GM23338 (cell line): Measurements from ENCODE around the gene CYB5A. TPM values are rescaled to one million over a fixed set of nuclear protein-coding genes. Genes with fewer than 3 reads are reported as not detected.

Experiments
- ATAC-seq: fragments of 200-7000 bp; cut with Tn5 transposase; 3 replicates; pipeline ENCODE4 v1.9.1; 2020
- DNase-seq: peaks from one replicate; pipeline ENCODE4 v3.0.0-alpha.2; 2015; ENCODE audit warnings: low spot score
- H2AFZ ChIP-seq: fragments of 200-600 bp; sonication (generic); 2 replicates; pipeline ENCODE4 v1.8.0; 2016; ENCODE audit warnings: antibody characterized with exemption, mild to moderate bottlenecking, moderate library complexity
- H3F3A ChIP-seq: fragments of 200-600 bp; sonication (generic); replicated peaks from 2 replicates; pipeline ENCODE4 v1.8.0; 2017; ENCODE audit warnings: antibody characterized with exemption, mixed run types, low read depth
- H3K27ac ChIP-seq: fragments of 200-600 bp; sonication (generic); 2 replicates; pipeline ENCODE4 v1.6.1; 2016; ENCODE audit warnings: low read depth
- H3K27me3 ChIP-seq: fragments of 200-600 bp; sonication (generic); 2 replicates; pipeline ENCODE4 v1.8.0; 2016; ENCODE audit warnings: mild to moderate bottlenecking, mixed run types, moderate library complexity; ENCODE audit not compliant: insufficient read depth
- H3K36me3 ChIP-seq: fragments of 200-600 bp; sonication (generic); 2 replicates; pipeline ENCODE4 v1.8.0; 2016; ENCODE audit warnings: mild to moderate bottlenecking; ENCODE audit not compliant: insufficient read depth
- H3K4me1 ChIP-seq: fragments of 200-600 bp; sonication (generic); 2 replicates; pipeline ENCODE4 v1.8.0; 2016; ENCODE audit warnings: mild to moderate bottlenecking, moderate library complexity; ENCODE audit not compliant: insufficient read depth
- H3K4me2 ChIP-seq: fragments of 200-600 bp; sonication (generic); 2 replicates; pipeline ENCODE4 v1.7.1; 2017; ENCODE audit warnings: mixed run types
- H3K4me3 ChIP-seq: fragments of 200-600 bp; sonication (generic); 2 replicates; pipeline ENCODE4 v1.6.1; 2016; ENCODE audit warnings: mixed run types
- H3K79me2 ChIP-seq: fragments of 200-600 bp; sonication (generic); replicated peaks from 2 replicates; pipeline ENCODE4 v1.8.0; 2017; ENCODE audit warnings: mild to moderate bottlenecking; ENCODE audit not compliant: insufficient read depth
- H3K9me2 ChIP-seq: fragments of 200-600 bp; sonication (generic); 2 replicates; pipeline ENCODE4 v1.8.0; 2017; ENCODE audit not compliant: insufficient read depth
- H4K20me1 ChIP-seq: fragments of 200-600 bp; sonication (generic); replicated peaks from 2 replicates; pipeline ENCODE4 v1.8.0; 2017; ENCODE audit warnings: mild to moderate bottlenecking; ENCODE audit not compliant: insufficient read depth
- H3K27ac Mint-ChIP-seq: 2 replicates; pipeline ENCODE4 v1.8.0; 2020; ENCODE audit warnings: inconsistent platforms, mild to moderate bottlenecking, moderate library complexity, mixed read lengths
- H3K27me3 Mint-ChIP-seq: 3 replicates; pipeline ENCODE4 v1.8.0; 2022; ENCODE audit warnings: low read depth, mild to moderate bottlenecking, moderate library complexity, mixed read lengths, inconsistent platforms; ENCODE audit not compliant: insufficient read depth, poor library complexity
- H3K36me3 Mint-ChIP-seq: 3 replicates; pipeline ENCODE4 v1.8.0; 2021; ENCODE audit warnings: low read depth, mild to moderate bottlenecking, inconsistent platforms, moderate library complexity, mixed read lengths
- H3K4me1 Mint-ChIP-seq: 3 replicates; pipeline ENCODE4 v1.8.0; 2020; ENCODE audit warnings: mild to moderate bottlenecking, inconsistent platforms, mixed read lengths
- H3K4me3 Mint-ChIP-seq: 3 replicates; pipeline ENCODE4 v1.8.0; 2021; ENCODE audit warnings: moderate library complexity, mild to moderate bottlenecking, inconsistent platforms, mixed read lengths
- H3K9me3 Mint-ChIP-seq: 3 replicates; pipeline ENCODE4 v1.8.0; 2020; ENCODE audit warnings: moderate library complexity, mild to moderate bottlenecking, inconsistent platforms, mixed read lengths
- CREB1 ChIP-seq: fragments of 250-450 bp; sonication (Bioruptor Pico); IDR thresholded peaks from 2 replicates; pipeline ENCODE4 v1.5.0; 2020; ENCODE audit warnings: low read depth, mild to moderate bottlenecking, moderate library complexity
- EZH2phosphoT487 ChIP-seq: fragments of 200-600 bp; sonication (generic); IDR thresholded peaks from one replicate; pipeline ENCODE4 v1.8.1; 2018; ENCODE audit warnings: antibody characterized with exemption; ENCODE audit not compliant: unreplicated experiment
- JUNB ChIP-seq: IDR thresholded peaks from one replicate; pipeline ENCODE4 v1.6.1; 2016; ENCODE audit warnings: antibody characterized with exemption; ENCODE audit not compliant: unreplicated experiment
- NANOG ChIP-seq: IDR thresholded peaks from 2 replicates; pipeline ENCODE4 v1.6.1; 2016; ENCODE audit warnings: antibody characterized with exemption, borderline replicate concordance
- POLR2AphosphoS5 ChIP-seq: IDR thresholded peaks from 2 replicates; pipeline ENCODE4 v1.6.1; 2016; ENCODE audit warnings: antibody characterized with exemption, low read depth
- ZNF114 ChIP-seq: fragments of 250-450 bp; sonication (Bioruptor Pico); IDR thresholded peaks from 2 replicates; pipeline ENCODE4 v1.5.0; 2020; ENCODE audit warnings: mild to moderate bottlenecking, moderate library complexity
- long read RNA-seq: library from polyadenylated mRNA; unstranded; transcript quantifications from one replicate; pipeline ENCODE4 v2.0.0, GENCODE V29; 2020; ENCODE audit not compliant: unreplicated experiment
- polyA plus RNA-seq: library from polyadenylated mRNA; unstranded; fragments of >200 nt; fragmentation: Nextera tagmentation; extraction: Ambion mirVana; gene quantifications from 2 replicates; pipeline ENCODE4 v1.2.1, GENCODE V29; 2016
- total RNA-seq: library from RNA; depleted of rRNA; stranded (reverse); fragments of >200 nt; shearing (Covaris generic); gene quantifications from 2 replicates; pipeline ENCODE4 v1.2.3, GENCODE V29; 2014; rRNA removed
- TF ChIP-seq, protein P1 (sequence below), 2 experiments: fragments of 200-600 bp in 1 of 2; sonication (generic) in 1 of 2; conservative IDR thresholded peaks; 2 replicates each; pipeline versions ENCODE4 v1.5.1 to v1.6.1; 2016 to 2017; ENCODE audit warnings: antibody characterized with exemption in 2 of 2, low read depth in 2 of 2, mild to moderate bottlenecking in 2 of 2, moderate library complexity in 1 of 2
- TF ChIP-seq, protein P2 (sequence below): fragments of 250-450 bp; sonication (Bioruptor Pico); IDR thresholded peaks from 2 replicates; pipeline ENCODE4 v1.5.0; 2020; ENCODE audit warnings: mild to moderate bottlenecking, moderate library complexity

Gene CYB5A
- total RNA-seq (122 and 136 TPM in 2 replicates), polyA plus RNA-seq (274 and 283 TPM in 2 replicates)
- long read RNA-seq, transcript CYB5A-202 (5 exons, 3,283 nt) = major isoform, 102 of 117 reads
- long read RNA-seq, partial matches to known transcripts = 1 of 117 reads
- long read RNA-seq, other reads (novel, unspliced or antisense) = 14 of 117 reads

DNA sequence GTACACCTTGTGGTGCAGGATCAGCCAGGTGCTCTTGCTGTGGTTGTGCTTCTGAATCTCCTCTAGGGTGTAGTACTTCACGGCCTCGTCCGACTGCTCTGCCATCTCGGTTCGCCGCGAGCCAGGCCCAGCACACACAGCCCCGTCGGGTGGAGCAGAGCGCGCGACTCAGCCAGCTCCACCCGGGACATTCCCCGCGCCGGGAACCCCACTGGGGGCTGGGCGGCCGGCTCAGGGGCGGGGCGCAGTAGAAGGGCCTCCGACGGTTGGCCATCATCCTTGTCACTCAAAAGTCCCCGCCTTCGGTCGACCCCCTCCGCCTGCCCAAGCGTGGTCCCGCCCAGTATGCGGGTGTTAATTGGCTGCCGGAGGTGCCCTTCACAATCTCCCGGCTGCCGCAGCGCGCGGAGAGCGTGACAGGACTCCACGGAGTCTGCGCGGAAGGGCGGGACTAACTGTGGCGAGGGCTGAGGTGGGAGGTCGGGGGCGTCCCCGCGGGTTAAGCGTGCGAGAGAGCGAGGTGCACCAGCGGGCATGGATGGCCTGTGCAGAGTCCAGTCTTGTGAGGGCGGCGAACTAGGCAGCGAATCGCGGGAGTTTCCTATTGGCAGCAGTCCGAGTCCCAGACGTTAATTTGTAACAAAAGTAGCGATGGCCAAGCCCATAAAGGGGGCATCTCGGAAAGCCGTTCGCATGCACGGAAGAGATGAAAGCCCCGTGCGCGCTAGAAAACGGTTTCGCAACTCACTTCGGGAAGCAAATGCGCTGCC is at the start of gene CYB5A:
CYB5A (minus strand) TSS at position 193 of the 770 bp plus-strand sequence; CDS start at position 105, 88 bp downstream.
- Histone ChIP-seq H3K4me1 (peaks cover 24% of the 10 kb centered on the region), H4K20me1 (no peaks in the 10 kb centered on the region), H3K4me2 (peak within 1 kb of the TSS; percentile 83), H3F3A (0 out of 2 replicates have a peak, but pooled peaks cover 3% of the 10 kb centered on the region), H3K27me3 (no peaks in the 10 kb centered on the region), H3K27ac (0 out of 2 replicates have a peak within 1 kb of the TSS, but pooled peaks have one; percentile 5), H2AFZ (peak within 1 kb of the TSS; percentile 97), H3K36me3 (no peaks in the 10 kb centered on the region; the same call in 1 of the 2 replicates), H3K4me3 (peak within 1 kb of the TSS; percentile 96), H3K79me2 (peaks cover 40% of the 10 kb centered on the region), H3K9me2 (peaks cover 8% of the 10 kb centered on the region; the same call in 1 of the 2 replicates)
- Mint-ChIP-seq H3K27me3 (no peaks in the 10 kb centered on the region), H3K4me1 (peaks cover 30% of the 10 kb centered on the region), H3K9me3 (no peaks in the 10 kb centered on the region), H3K4me3 (peak within 1 kb of the TSS; percentile 94), H3K36me3 (peaks cover 8% of the 10 kb centered on the region; the same call in 1 of the 3 replicates), H3K27ac (peak within 1 kb of the TSS; percentile 93)
- TF ChIP-seq CREB1 (CRISPR knock-in tag) (peak; percentile 68), POLR2AphosphoS5 (peak; percentile 88), JUNB (no peak), NANOG (no peak)
- DNase-seq (peak; percentile 94), ATAC-seq (peak; percentile 88)

DNA sequence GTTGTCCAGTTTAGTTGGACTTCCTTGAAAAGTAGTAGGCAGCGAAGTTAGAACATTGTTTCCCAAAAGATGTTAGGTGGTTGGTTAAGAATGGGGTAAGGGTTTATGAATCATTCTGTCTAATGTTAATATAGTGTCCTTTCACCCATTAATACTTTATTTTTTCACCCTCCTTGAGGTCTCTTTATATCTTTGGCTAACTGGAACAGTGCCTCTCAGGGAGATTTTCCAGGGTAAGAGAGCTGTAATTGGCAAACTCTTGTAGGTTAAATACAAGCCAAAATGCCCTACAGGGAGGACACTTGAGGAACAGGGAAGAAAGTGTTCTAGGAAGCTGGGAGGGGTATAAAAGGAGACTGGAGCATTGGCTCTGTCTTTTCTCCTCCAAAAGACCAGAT is 46.1 kb upstream of the CYB5A start:
- no peaks in the 10 kb centered on the region for H3K9me2 ChIP-seq
- no peak overlapping the region for H3K27ac ChIP-seq
- peak overlapping the region; percentile 28; the same call in 1 of the 2 replicates for H2AFZ ChIP-seq
- no peak overlapping the region for H3K4me3 ChIP-seq
- Mint-ChIP-seq H3K36me3 (no peaks in the 10 kb centered on the region), H3K4me1 (peaks cover 17% of the 10 kb centered on the region; the same call in 2 of the 3 replicates), H3K4me3 (no peak overlapping the region), H3K9me3 (no peaks in the 10 kb centered on the region), H3K27ac (no peak overlapping the region), H3K27me3 (peaks cover 1% of the 10 kb centered on the region)
- ATAC-seq (no peak), DNase-seq (no peak)
- H3K27me3 ChIP-seq = no peaks in the 10 kb centered on the region
- no peaks in the 10 kb centered on the region for H3K36me3 ChIP-seq
- no peaks in the 10 kb centered on the region for H3K4me1 ChIP-seq
- no peaks in the 10 kb centered on the region for H3F3A ChIP-seq
- no peak overlapping the region for H3K4me2 ChIP-seq
- no peaks in the 10 kb centered on the region for H4K20me1 ChIP-seq
- no peaks in the 10 kb centered on the region for H3K79me2 ChIP-seq
- TF ChIP-seq, protein P1, sequence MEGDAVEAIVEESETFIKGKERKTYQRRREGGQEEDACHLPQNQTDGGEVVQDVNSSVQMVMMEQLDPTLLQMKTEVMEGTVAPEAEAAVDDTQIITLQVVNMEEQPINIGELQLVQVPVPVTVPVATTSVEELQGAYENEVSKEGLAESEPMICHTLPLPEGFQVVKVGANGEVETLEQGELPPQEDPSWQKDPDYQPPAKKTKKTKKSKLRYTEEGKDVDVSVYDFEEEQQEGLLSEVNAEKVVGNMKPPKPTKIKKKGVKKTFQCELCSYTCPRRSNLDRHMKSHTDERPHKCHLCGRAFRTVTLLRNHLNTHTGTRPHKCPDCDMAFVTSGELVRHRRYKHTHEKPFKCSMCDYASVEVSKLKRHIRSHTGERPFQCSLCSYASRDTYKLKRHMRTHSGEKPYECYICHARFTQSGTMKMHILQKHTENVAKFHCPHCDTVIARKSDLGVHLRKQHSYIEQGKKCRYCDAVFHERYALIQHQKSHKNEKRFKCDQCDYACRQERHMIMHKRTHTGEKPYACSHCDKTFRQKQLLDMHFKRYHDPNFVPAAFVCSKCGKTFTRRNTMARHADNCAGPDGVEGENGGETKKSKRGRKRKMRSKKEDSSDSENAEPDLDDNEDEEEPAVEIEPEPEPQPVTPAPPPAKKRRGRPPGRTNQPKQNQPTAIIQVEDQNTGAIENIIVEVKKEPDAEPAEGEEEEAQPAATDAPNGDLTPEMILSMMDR (conservative IDR thresholded peaks at IDR 0.05; ENCODE audit: low read depth in 2 of 2) = no peak
- no peak for TF ChIP-seq EZH2phosphoT487
- no peak for TF ChIP-seq ZNF114
- TF ChIP-seq, protein P2, sequence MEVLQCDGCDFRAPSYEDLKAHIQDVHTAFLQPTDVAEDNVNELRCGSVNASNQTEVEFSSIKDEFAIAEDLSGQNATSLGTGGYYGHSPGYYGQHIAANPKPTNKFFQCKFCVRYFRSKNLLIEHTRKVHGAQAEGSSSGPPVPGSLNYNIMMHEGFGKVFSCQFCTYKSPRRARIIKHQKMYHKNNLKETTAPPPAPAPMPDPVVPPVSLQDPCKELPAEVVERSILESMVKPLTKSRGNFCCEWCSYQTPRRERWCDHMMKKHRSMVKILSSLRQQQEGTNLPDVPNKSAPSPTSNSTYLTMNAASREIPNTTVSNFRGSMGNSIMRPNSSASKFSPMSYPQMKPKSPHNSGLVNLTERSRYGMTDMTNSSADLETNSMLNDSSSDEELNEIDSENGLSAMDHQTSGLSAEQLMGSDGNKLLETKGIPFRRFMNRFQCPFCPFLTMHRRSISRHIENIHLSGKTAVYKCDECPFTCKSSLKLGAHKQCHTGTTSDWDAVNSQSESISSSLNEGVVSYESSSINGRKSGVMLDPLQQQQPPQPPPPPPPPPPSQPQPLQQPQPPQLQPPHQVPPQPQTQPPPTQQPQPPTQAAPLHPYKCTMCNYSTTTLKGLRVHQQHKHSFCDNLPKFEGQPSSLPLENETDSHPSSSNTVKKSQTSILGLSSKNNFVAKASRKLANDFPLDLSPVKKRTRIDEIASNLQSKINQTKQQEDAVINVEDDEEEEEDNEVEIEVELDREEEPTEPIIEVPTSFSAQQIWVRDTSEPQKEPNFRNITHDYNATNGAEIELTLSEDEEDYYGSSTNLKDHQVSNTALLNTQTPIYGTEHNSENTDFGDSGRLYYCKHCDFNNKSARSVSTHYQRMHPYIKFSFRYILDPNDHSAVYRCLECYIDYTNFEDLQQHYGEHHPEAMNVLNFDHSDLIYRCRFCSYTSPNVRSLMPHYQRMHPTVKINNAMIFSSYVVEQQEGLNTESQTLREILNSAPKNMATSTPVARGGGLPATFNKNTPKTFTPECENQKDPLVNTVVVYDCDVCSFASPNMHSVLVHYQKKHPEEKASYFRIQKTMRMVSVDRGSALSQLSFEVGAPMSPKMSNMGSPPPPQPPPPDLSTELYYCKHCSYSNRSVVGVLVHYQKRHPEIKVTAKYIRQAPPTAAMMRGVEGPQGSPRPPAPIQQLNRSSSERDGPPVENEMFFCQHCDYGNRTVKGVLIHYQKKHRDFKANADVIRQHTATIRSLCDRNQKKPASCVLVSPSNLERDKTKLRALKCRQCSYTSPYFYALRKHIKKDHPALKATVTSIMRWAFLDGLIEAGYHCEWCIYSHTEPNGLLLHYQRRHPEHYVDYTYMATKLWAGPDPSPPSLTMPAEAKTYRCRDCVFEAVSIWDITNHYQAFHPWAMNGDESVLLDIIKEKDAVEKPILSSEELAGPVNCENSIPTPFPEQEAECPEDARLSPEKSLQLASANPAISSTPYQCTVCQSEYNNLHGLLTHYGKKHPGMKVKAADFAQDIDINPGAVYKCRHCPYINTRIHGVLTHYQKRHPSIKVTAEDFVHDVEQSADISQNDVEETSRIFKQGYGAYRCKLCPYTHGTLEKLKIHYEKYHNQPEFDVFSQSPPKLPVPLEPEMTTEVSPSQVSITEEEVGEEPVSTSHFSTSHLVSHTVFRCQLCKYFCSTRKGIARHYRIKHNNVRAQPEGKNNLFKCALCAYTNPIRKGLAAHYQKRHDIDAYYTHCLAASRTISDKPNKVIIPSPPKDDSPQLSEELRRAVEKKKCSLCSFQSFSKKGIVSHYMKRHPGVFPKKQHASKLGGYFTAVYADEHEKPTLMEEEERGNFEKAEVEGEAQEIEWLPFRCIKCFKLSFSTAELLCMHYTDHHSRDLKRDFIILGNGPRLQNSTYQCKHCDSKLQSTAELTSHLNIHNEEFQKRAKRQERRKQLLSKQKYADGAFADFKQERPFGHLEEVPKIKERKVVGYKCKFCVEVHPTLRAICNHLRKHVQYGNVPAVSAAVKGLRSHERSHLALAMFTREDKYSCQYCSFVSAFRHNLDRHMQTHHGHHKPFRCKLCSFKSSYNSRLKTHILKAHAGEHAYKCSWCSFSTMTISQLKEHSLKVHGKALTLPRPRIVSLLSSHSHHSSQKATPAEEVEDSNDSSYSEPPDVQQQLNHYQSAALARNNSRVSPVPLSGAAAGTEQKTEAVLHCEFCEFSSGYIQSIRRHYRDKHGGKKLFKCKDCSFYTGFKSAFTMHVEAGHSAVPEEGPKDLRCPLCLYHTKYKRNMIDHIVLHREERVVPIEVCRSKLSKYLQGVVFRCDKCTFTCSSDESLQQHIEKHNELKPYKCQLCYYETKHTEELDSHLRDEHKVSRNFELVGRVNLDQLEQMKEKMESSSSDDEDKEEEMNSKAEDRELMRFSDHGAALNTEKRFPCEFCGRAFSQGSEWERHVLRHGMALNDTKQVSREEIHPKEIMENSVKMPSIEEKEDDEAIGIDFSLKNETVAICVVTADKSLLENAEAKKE = no peak
